GM23248 (cell line): ENCODE data around the gene ISY1.

Source experiments
- EZH2 ChIP-seq: fragments of 200-600 bp; sonication (generic); IDR thresholded peaks from 2 replicates; pipeline ENCODE4 v1.6.1; 2018; ENCODE audit warnings: antibody characterized with exemption, mild to moderate bottlenecking; ENCODE audit not compliant: insufficient read depth, poor library complexity, severe bottlenecking
- EZH2phosphoT487 ChIP-seq: fragments of 200-600 bp; sonication (generic); IDR thresholded peaks from 2 replicates; pipeline ENCODE4 v1.6.1; 2018; ENCODE audit warnings: antibody characterized with exemption, moderate library complexity, mild to moderate bottlenecking, low read depth; ENCODE audit not compliant: insufficient read depth

DNA sequence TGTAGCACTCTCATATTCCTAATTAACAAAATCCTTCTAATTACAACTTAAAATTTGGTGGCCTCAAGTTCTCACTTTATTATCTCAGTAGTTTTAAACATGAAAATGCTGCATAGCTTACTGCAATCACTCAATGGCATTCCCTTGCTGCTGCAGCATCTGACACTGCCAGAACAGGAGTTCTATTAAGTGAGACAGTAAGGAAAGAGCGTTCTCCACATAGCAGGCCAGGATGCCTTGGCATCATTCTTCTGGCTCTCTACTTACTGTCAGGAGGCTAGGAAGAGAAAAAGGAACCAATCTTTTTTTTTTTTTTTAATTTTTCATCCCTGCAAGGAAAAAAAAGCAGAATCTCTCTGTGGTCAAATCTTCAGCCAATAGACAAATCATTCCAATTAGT, 19.6 kb upstream of the ISY1 start:
- no peak for TF ChIP-seq EZH2
- TF ChIP-seq EZH2phosphoT487, result no peak
